GM21447 (cell line): ENCODE results near the gene KLHDC3.

Experiments used
- ATAC-seq: cut with Tn5 transposase; IDR thresholded peaks from one replicate; pipeline ENCODE4 v1.9.1; 2021; ENCODE audit not compliant: unreplicated experiment

The KLHDC3 gene

DNA sequence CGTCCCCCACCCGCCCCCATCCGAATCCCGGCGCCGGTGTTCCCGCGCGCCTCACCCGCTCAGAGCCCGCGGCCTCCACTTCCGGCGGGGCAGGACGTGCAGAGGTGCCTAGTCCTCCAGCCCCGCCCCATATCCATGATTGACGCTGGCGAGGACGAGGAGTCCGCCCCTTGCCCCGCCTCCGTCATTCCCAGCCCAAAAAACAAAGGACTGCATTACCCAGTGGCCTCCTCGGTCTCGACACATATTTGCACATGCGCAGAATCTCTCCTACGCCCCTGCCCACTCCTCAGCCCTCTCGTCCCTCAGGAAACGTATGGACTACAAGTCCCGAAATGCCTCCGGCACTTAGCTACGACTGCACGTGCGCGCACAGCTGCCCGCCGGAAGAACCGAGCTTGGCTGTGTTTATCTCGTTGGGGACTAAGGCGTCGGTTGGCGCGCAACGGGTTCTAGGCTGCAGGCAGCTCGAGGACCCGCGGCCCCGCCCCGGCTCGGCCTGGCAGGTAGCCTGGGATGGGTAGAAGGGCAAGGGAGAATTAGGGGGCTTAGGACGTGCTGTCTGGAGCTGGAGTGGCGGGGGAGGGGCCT is at the start of gene KLHDC3, which contains the start of gene MEA1:
Gene KLHDC3 (plus strand): TSS at position 407 of the 591 bp plus-strand sequence. CDS start 2,944 bp downstream, outside the sequence.
Gene MEA1 (minus strand): TSS at position 104 of the 591 bp plus-strand sequence. CDS start 133 bp downstream, outside the sequence.
- ATAC-seq, result peak; percentile 91

DNA sequence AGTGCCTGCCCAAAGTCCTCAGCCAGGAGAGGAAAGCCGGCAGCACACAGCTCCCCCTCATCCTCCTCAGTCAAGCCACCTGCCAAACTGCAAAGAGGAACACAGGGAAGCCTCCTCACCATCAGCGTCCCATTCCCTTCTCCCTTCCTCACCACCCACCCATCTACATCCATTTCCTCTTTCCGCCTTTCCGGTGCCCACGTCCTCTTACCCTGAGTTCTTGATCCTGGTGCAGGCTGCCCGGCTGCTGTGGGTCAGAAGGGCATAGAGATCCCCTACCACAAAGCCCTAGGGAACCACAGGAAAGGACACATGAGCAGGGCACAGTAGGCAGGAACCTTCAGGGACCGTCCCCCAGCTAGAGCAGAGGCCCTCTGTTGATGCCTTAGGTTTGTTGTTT is 47.5 kb upstream of the KLHDC3 start:
- ATAC-seq, result no peak

DNA sequence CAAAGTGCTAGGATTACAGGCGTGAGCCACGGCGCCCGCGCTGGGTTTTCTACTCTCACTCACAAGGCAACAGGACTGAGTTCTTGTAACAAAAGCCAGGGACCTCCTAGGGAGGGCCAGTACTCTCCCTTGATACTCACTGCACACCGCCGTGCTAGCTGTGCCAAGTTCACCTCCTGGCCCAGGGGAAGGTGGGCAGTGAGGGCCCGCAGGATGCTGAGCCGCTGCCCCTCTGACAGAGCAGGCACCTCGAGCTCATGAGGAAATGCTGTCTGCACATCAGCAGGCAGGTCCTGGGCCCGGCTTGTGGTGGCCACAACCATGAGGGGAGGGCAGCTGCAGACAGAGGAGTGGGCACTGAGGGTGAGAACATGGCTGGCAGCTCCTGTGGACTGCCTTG is 46.8 kb upstream of the KLHDC3 start:
- ATAC-seq, result no peak

DNA sequence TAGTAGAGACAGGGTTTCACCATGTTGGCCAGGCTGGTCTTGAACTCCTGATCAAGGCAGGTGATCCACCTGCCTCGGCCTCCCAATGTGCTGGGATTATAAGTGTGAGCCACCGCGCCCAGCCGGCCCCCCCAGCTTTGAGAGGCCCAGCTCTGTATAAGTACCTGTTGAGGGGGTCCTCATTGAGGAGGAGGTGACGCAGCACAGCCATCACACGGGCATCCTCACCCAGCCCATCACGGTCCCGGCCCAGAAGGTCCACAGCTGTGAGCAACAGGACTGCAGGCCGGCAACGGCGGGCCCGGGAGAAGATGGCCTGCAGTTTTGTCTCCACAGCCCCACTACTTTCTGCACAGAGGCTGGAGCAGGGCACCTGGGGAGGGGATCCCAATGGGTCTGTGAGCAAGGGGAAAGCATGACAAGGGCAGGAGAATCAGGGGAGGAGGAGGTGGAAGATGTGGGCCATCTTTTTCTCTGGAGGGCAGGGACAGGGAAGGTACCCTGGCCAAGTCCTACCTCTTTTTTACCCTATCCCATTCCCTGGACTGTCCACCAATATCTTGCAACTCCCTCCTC is 45.8 kb upstream of the KLHDC3 start:
- no peak for ATAC-seq

DNA sequence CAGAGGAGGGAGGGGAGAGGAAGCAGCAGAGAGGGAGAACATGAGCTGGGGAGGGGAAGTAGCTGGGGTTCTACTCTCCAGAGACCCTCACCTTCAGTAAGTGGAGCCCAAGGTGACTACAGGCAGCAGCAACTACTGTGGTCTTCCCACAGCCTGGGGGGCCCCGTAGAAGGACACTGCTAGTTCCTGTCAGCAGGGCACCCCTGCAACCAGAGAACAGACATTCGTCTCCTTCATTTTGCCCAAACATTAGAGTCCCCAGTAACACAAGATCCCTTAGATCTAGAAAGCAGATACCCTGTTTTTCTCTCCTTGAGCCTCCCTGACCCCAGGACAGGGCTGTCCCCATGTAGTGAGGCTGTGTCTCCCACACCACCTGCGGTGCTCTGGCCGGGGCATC is 45.3 kb upstream of the KLHDC3 start:
- no peak for ATAC-seq

DNA sequence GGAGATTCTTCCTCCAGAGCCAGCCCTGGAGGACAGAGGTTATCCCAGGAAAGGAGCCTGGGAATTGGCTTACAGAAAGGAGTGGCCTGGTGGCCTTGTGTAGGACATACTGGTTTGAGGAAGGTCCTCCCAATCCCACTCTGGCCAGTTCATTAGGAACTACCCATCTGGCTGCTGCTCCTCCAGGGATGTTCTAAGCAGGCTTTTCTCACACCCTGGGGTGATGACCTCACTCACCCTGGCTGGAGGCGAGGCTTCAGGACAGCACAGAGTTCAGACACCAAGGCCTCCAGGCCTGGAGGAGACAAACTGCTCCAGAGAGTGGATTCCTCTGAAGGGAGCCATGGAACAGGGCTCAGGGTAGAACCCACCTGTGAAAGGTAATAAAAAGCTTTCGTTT is 44.6 kb upstream of the KLHDC3 start:
- no peak for ATAC-seq

GRCh38 chr6:42969934-42970333 is 44.1 kb upstream of the KLHDC3 start:
- no peak for ATAC-seq

DNA sequence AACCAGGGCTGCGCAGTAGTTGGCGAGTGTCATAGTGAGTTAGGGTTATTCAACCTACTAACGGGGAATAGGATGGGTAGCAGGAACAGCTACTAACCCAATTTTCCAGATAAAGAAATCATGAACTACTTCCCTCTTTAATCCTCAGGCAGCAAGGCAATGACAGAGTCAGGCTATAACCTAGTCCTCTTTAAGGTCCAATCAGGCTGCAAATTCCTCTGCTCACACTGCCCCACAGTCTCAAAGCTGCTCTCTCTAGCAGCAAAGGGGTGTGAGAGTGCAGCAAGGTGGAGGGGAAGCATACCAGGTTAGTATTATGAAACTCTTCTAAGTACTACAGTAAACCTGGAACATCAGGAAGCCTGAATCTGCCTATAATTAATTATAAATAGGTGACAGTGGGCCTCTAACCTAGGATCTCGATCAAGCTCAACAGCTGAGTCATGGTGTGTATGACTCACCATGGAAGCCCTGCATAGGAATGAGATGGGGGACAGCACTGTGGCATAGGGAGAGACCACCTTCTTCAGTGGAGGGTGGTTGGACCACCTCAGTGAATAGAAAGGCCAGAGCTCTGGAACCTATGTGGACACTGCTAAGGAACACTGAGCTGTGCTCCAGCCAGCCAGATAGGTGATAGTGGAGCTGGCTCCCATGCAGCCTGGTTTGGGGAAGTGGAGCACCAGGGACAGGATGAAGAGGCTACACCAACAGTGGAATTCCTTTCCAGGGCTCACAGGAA is 43.0 kb upstream of the KLHDC3 start:
- no peak for ATAC-seq

DNA sequence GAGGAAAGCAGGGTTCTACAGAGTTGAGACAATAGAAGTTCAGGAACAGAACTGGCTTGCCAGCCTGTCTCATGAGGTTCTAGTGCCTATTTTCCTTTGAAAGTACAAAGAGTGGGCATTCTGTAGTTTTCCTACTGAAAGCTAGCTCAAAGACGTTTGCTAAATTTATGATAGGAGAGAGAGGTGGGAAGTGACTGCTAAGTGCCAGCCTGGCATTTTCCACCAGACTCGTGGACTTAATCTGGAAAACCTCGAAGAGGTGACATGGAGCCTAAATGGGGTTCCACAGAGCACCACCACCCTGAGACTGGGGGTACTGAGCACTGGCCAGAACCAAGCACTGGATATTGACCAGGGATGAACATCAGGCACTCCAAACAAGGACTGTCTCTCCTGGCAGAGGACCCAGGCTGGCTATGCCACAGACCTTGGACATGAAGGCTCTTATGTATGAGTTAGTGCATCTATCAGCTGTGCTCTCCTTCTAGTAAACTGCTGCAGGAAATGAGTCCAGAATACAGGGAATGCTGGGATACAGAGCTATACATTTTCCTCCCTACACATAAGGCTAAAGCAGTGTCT is 42.2 kb upstream of the KLHDC3 start:
- no peak for ATAC-seq

- no peak for ATAC-seq
Measured at GRCh38 chr6:42973926-42974325, 40.1 kb upstream of the KLHDC3 start.

GRCh38 chr6:42974919-42975505 is 39.0 kb upstream of the KLHDC3 start:
- ATAC-seq, result no peak

DNA sequence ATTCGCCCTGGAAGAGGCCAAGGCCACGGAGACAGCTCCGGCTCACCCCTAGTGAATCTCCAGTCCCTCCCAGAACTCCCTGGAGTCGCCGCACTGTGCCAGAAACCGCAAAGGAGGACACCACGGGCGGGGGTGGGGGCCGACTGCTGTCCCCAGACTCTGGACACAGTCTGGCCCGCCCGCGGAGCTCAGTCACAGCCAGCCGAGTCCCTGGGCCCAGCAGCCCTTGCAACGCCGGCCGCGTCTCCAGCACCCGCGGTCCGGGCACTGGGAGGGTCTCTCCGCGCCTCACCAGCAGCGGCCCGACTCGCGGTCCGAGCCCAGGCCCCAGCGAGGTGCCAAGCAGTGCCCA is 35.6 kb upstream of the KLHDC3 start:
- ATAC-seq, result peak; percentile 16

DNA sequence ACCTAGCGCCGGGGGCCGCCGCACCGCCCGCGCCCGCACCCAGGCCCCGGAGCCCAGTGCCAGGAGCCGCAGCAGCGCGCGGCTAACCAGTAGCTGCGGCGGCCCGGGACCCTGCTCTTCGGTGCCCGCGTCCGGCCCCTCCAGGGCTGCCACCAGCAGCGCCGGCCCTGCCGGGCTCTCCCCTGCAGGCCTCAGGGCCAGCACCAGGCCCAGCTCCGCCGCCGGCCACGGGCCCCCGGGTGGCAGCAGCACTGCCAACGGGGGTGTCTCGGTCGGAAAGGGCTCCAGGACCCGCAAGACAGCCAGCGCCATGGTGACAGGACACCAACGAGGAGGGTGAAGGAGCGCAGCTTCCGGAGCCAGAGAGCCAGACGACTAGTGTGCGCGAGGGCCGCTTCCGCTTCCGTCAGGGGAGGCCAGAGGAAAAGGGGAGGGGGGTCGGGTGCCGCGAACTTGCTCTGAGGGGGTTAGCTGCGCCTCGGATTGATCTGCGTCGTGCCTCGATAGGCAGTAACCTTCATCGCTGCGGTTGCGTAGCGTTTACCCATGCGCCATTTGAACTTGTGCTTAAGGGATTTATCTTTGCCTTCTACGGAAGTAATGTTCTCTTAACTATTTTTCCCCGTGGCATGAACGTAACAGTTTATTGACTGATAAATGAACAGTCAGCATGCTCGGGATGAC is 35.1 kb upstream of the KLHDC3 start, which contains the start of gene PEX6:
Gene PEX6 (minus strand): TSS at position 343 of the 684 bp plus-strand sequence. CDS start 31 bp downstream, at position 312.
- ATAC-seq, result peak; percentile 91

GRCh38 chr6:42979523-42980177 is 34.4 kb upstream of the KLHDC3 start:
- ATAC-seq, result no peak

DNA sequence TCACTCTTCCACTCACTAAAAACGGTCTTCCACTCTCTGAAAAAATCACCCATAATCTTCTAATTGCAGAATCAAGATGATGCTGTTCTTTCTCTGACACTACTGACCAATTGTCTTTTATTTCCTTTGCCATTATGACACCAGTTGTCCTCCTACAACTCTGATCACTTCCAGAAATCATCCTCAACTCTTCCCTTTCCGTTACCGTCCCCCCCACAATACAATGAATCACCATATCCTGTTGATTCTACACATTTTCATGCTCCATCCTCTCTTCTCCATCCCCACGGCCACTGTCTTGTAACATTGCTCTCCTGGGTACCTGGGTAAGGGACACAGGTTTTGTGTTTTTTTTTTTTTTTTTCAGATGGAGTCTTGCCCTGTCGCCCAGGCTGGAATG is 32.2 kb upstream of the KLHDC3 start:
- ATAC-seq, result no peak

GRCh38 chr6:42984001-42984923 is 29.8 kb upstream of the KLHDC3 start, which contains the start of gene PPP2R5D:
Gene PPP2R5D (plus strand): TSS chr6:42984570. CDS start chr6:42984678, 108 bp downstream.
- peak; percentile 97 for ATAC-seq

- ATAC-seq, result no peak
Measured at GRCh38 chr6:42984924-42985475, 29.0 kb upstream of the KLHDC3 start.

DNA sequence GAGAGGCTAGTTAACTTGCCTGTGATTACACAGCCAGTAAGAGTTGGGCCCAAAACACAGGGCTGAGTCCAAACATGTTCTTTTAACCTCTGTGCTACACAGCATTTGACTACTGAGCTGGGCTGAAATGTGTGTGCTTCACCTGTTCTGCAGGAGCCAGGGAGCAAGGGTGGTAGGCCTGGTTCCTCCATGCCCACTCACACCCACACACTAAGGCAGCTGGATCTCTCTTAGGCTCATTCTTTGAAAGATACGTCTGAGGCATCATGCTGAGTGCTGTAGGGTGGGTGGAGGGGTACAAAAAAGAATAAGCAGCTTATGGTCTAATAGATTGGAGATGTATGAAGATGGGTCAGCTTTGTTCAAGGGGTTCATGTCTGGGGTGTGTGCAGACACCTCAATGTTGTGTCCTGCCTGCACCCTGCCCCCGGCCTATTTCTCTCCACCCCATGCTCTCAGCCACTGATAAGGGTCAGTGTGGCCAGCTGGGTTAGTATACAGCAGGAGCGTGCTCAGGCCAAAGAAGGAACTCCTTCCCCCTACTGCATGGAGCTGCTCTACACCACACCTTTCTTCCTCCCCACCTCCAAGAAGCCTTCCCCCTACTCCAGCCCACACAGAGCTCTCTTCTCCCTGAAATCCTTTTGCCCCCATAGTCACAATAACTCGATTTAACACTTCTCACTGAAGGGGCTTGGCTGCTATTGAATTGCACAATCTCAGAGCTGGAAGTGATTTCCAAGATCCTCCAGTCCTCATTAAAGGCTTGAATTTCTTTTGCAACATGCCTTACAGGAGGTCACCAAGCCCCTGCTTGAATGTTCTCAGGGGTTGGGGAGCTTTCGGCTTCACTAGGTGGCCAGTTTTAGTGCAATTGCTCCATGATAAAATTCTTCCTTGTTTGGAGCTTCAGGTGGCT is 26.3 kb upstream of the KLHDC3 start:
- no peak for ATAC-seq
